SK-N-SH (cell line): ENCODE results near the gene KIF19. TPM values are rescaled to one million over a fixed set of nuclear protein-coding genes. Genes with fewer than 3 reads are reported as not detected.

Experiments used
- CTCF ChIA-PET: fragments of 300-600, 350-600 bp; formaldehyde crosslinking; extraction: SDS; loops from one replicate; lab custom pipeline; 2021; lab: Yijun Ruan, JAX
- POLR2A ChIA-PET: fragments of 350-600 bp; sonication (Branson Sonifier 250); formaldehyde crosslinking; extraction: SDS; loops from one replicate; lab custom pipeline; 2020; ENCODE audit warnings: antibody characterized with exemption, inconsistent platforms; lab: Yijun Ruan, JAX
- DNase-seq: peaks from one replicate; pipeline ENCODE4 v3.0.0; 2012
- H2AFZ ChIP-seq: fragments of 200-600 bp; sonication (generic); 2 replicates; pipeline ENCODE4 v1.8.1; 2016; ENCODE audit warnings: antibody characterized with exemption, mild to moderate bottlenecking, low read depth
- H3F3A ChIP-seq: fragments of 200-600 bp; sonication (generic); replicated peaks from 2 replicates; pipeline ENCODE3; 2016; ENCODE audit warnings: antibody characterized with exemption, mild to moderate bottlenecking; ENCODE audit not compliant: insufficient read depth
- H3K27ac ChIP-seq, 2 experiments: fragments of 200-500 bp in 1 of 2; fragments of 200-600 bp in 1 of 2; sonication (Bioruptor generic) in 1 of 2; sonication (generic), shearing (Covaris generic) in 1 of 2; 2 replicates each; pipeline versions ENCODE4 v1.5.1 to v1.6.1; 2014 to 2016; ENCODE audit warnings: low read depth in 2 of 2, inconsistent platforms in 1 of 2, low read length in 1 of 2, mild to moderate bottlenecking in 1 of 2, mixed read lengths in 1 of 2
- H3K27me3 ChIP-seq: fragments of 200-600 bp; sonication (generic), shearing (Covaris generic); 2 replicates; pipeline ENCODE4 v1.6.1; 2016; ENCODE audit warnings: mixed run types; ENCODE audit not compliant: insufficient read depth
- H3K36me3 ChIP-seq, 2 experiments: fragments of 200-500 bp in 1 of 2; fragments of 200-600 bp in 1 of 2; sonication (Bioruptor generic) in 1 of 2; sonication (generic) in 1 of 2; replicated peaks in 1 of 2; 2 replicates each; pipeline versions ENCODE3 to v1.5.1; 2014 to 2016; ENCODE audit warnings: low read length in 1 of 2, mild to moderate bottlenecking in 1 of 2; ENCODE audit not compliant: insufficient read depth in 2 of 2, control insufficient read depth in 1 of 2
- H3K4me1 ChIP-seq, 2 experiments: fragments of 200-500 bp in 1 of 2; fragments of 200-600 bp in 1 of 2; sonication (Bioruptor generic) in 1 of 2; sonication (generic), shearing (Covaris generic) in 1 of 2; 2 replicates each; pipeline versions ENCODE4 v1.5.1 to v1.6.1; 2014 to 2016; ENCODE audit warnings: low read depth in 1 of 2, low read length in 1 of 2, mixed run types in 1 of 2; ENCODE audit not compliant: insufficient read depth in 2 of 2, control insufficient read depth in 1 of 2
- H3K4me2 ChIP-seq: fragments of 200-600 bp; sonication (generic), shearing (Covaris generic); 2 replicates; pipeline ENCODE4 v1.6.1; 2017; ENCODE audit warnings: mixed run types
- H3K4me3 ChIP-seq, 2 experiments: fragments of 200-500 bp in 1 of 2; fragments of 200-600 bp in 1 of 2; sonication (Bioruptor generic) in 1 of 2; sonication (generic), shearing (Covaris generic) in 1 of 2; 2 replicates each; pipeline versions ENCODE4 v1.5.1 to v1.8.1; 2014 to 2016; ENCODE audit warnings: low read depth in 2 of 2, inconsistent platforms in 1 of 2, low read length in 1 of 2, mild to moderate bottlenecking in 1 of 2, mixed read lengths in 1 of 2, moderate library complexity in 1 of 2
- H3K79me2 ChIP-seq: fragments of 200-600 bp; sonication (generic); 2 replicates; pipeline ENCODE4 v1.8.1; 2017; ENCODE audit warnings: mild to moderate bottlenecking; ENCODE audit not compliant: insufficient read depth
- H3K9ac ChIP-seq: fragments of 200-600 bp; sonication (generic); 2 replicates; pipeline ENCODE4 v1.6.1; 2017; ENCODE audit warnings: mixed run types
- H3K9me2 ChIP-seq: fragments of 200-600 bp; sonication (generic); 2 replicates; pipeline ENCODE4 v1.6.1; 2017; ENCODE audit warnings: mixed run types
- H3K9me3 ChIP-seq: fragments of 200-600 bp; sonication (generic); 2 replicates; pipeline ENCODE4 v1.6.1; 2017; ENCODE audit warnings: mixed run types, mild to moderate bottlenecking, moderate library complexity
- H4K20me1 ChIP-seq: fragments of 200-600 bp; sonication (generic); 2 replicates; pipeline ENCODE4 v1.6.1; 2017; ENCODE audit warnings: mild to moderate bottlenecking, mixed run types; ENCODE audit not compliant: insufficient read depth
- CHD2 ChIP-seq: fragments of 150-350 bp; IDR thresholded peaks from 2 replicates; pipeline ENCODE4 v1.6.1; 2018; ENCODE audit warnings: low read length; ENCODE audit not compliant: partially characterized antibody
- ELF1 ChIP-seq: IDR thresholded peaks from 2 replicates; pipeline ENCODE4 v1.4.0; 2012
- EZH2phosphoT487 ChIP-seq: fragments of 200-600 bp; sonication (generic); IDR thresholded peaks from 2 replicates; pipeline ENCODE4 v1.6.1; 2017; ENCODE audit warnings: low read depth, mixed run types, mild to moderate bottlenecking, antibody characterized with exemption, moderate library complexity, borderline replicate concordance
- FOXM1 ChIP-seq: IDR thresholded peaks from 2 replicates; pipeline ENCODE4 v1.4.0; 2012; ENCODE audit warnings: low read depth, mild to moderate bottlenecking
- GATA2 ChIP-seq: sonication (generic); formaldehyde crosslinking; IDR thresholded peaks from 2 replicates; pipeline ENCODE4 v1.5.0; 2020; ENCODE audit warnings: mild to moderate bottlenecking, missing genetic modification reagents
- JUND ChIP-seq: IDR thresholded peaks from 2 replicates; pipeline ENCODE4 v1.4.0; 2012
- MAX ChIP-seq: IDR thresholded peaks from 2 replicates; pipeline ENCODE4 v1.4.0; 2012; ENCODE audit warnings: low read depth
- MXI1 ChIP-seq: IDR thresholded peaks from 2 replicates; pipeline ENCODE4 v1.6.1; 2012; ENCODE audit warnings: mild to moderate bottlenecking, low read depth, low read length, improper control_type of control experiment
- NFIC ChIP-seq: IDR thresholded peaks from 2 replicates; pipeline ENCODE4 v1.4.0; 2012; ENCODE audit warnings: borderline replicate concordance
- POLR2AphosphoS5 ChIP-seq: IDR thresholded peaks from 2 replicates; pipeline ENCODE4 v1.6.1; 2012; ENCODE audit warnings: low read depth, low read length
- RCOR1 ChIP-seq: fragments of 150-350 bp; IDR thresholded peaks from 2 replicates; pipeline ENCODE4 v1.6.1; 2017; ENCODE audit warnings: antibody characterized with exemption, low read length
- TAF1 ChIP-seq: IDR thresholded peaks from 2 replicates; pipeline ENCODE4 v1.6.1; 2012; ENCODE audit warnings: low read depth, mild to moderate bottlenecking, low read length, moderate library complexity, borderline replicate concordance
- TCF12 ChIP-seq: IDR thresholded peaks from 2 replicates; pipeline ENCODE4 v1.4.0; 2012
- USF2 ChIP-seq: fragments of 150-350 bp; IDR thresholded peaks from 2 replicates; pipeline ENCODE4 v1.6.1; 2017; ENCODE audit warnings: antibody characterized with exemption, low read length, low read depth, borderline replicate concordance
- WGBS: methylation state at CpG from one replicate; pipeline ENCODE4 v1.1.6; 2017; ENCODE audit warnings: low lambda C conversion rate; 5-methylcytosine and 5-hydroxymethylcytosine counted together
- polyA plus RNA-seq, 3 experiments: library from polyadenylated mRNA; depleted of rRNA; stranded (reverse); fragments of >200 nt; gene quantifications; 2 replicates each; pipeline ENCODE4 v1.2.3, GENCODE V29; 2012
- TF ChIP-seq, protein P1 (sequence below): IDR thresholded peaks from 2 replicates; pipeline ENCODE4; 2012
- TF ChIP-seq, protein P2 (sequence below): IDR thresholded peaks from 2 replicates; pipeline ENCODE4 v1.4.0; 2012; ENCODE audit warnings: low read depth, borderline replicate concordance
- TF ChIP-seq, protein P3 (sequence below): IDR thresholded peaks from 2 replicates; pipeline ENCODE4 v1.4.0; 2012; ENCODE audit warnings: low read depth, borderline replicate concordance

Gene KIF19
- polyA plus RNA-seq, 1 of the 3 experiments (the other 2 are of a cell fraction), result not detected

DNA sequence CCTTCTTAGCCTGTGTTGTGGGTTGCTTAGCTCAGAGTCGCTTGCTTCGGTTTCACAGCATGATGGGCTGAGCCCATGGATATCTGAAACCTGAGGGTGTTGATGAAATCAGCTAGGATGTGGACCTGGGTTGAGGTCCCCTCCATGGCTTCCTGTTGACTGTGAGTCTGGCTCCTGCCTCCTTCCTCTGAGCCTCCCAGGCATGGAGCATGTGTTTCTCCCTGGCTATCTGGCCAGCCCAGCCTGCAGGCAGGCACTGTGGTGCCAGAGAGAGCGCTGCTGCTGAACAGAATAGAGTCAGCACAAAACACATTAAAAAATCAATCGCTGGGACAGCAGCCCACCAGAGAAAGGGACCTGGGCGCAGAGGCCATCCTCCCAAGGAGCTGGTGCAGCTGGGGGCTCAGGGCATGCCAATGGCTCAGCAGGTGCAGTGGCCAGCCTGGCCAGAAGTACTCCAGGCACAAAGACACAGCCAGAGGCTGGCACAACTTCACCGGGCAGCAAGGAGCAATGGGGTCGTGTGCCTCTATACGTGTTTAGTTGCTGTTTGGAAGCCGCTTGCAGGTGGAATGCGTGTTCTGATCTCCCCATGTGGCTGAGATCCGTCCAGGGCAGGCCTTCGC, 77.6 kb downstream of the KIF19 start:
- Histone ChIP-seq H3F3A (no peaks in the 10 kb centered on the region), H3K79me2 (no peaks in the 10 kb centered on the region), H3K4me2 (no peak overlapping the region), H3K4me3 (no peak overlapping the region), H3K4me1 (peaks cover 0 to 6% of the 10 kb centered on the region in 2 experiments; a peak in 1 of 4 replicates), H3K9me2 (no peaks in the 10 kb centered on the region), H2AFZ (no peak overlapping the region), H3K27ac (no peak overlapping the region), H3K27me3 (no peaks in the 10 kb centered on the region), H3K9ac (no peak overlapping the region), H4K20me1 (no peaks in the 10 kb centered on the region), H3K9me3 (no peaks in the 10 kb centered on the region), H3K36me3 (no peaks in the 10 kb centered on the region)
- 40% methylated on average over 12 of the region's 12 CpGs for WGBS
- peak; percentile 65 for DNase-seq
- TF ChIP-seq GATA2 (CRISPR knock-in tag) (no peak), USF2 (no peak), TCF12 (no peak), EZH2phosphoT487 (no peak), JUND (no peak), NFIC (no peak), CHD2 (no peak), TAF1 (no peak), MXI1 (no peak), POLR2AphosphoS5 (no peak), FOXM1 (no peak)
- TF ChIP-seq, protein P1, sequence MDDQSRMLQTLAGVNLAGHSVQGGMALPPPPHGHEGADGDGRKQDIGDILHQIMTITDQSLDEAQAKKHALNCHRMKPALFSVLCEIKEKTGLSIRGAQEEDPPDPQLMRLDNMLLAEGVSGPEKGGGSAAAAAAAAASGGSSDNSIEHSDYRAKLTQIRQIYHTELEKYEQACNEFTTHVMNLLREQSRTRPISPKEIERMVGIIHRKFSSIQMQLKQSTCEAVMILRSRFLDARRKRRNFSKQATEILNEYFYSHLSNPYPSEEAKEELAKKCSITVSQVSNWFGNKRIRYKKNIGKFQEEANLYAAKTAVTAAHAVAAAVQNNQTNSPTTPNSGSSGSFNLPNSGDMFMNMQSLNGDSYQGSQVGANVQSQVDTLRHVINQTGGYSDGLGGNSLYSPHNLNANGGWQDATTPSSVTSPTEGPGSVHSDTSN, result no peak
- ChIA-PET POLR2A (interaction anchor here (0.6 kb wide), 1 partner anchor 97 kb away, joined by 4 read pairs; no protein-coding TSS in a partner anchor), CTCF (interaction anchor here (0.6 to 2.5 kb wide), 8 partner anchors 8 to 90 kb away, joined by 3 to 16 read pairs (median 4); no protein-coding TSS in a partner anchor)

GRCh38 chr17:74404218-74404617, 78.2 kb downstream of the KIF19 start:
- Histone ChIP-seq H3K4me2 (no peak overlapping the region), H3K9me2 (no peaks in the 10 kb centered on the region), H3K9ac (no peak overlapping the region), H3K27ac (no peak overlapping the region), H4K20me1 (no peaks in the 10 kb centered on the region), H3K4me1 (peaks cover 0 to 6% of the 10 kb centered on the region in 2 experiments; a peak in 1 of 4 replicates), H3K4me3 (no peak overlapping the region), H3K36me3 (no peaks in the 10 kb centered on the region), H3K27me3 (no peaks in the 10 kb centered on the region), H3F3A (no peaks in the 10 kb centered on the region), H3K79me2 (no peaks in the 10 kb centered on the region), H3K9me3 (no peaks in the 10 kb centered on the region), H2AFZ (no peak overlapping the region)
- CTCF ChIA-PET, result interaction anchor here (0.6 to 1.5 kb wide), 5 partner anchors 25 to 90 kb away, joined by 3 to 7 read pairs (median 4); no protein-coding TSS in a partner anchor
- WGBS, result 70% methylated on average over 6 of the region's 7 CpGs
- DNase-seq, result no peak
- POLR2A ChIA-PET, result interaction anchor here (0.6 kb wide), 1 partner anchor 97 kb away, joined by 4 read pairs; no protein-coding TSS in a partner anchor
- TF ChIP-seq, protein P2, sequence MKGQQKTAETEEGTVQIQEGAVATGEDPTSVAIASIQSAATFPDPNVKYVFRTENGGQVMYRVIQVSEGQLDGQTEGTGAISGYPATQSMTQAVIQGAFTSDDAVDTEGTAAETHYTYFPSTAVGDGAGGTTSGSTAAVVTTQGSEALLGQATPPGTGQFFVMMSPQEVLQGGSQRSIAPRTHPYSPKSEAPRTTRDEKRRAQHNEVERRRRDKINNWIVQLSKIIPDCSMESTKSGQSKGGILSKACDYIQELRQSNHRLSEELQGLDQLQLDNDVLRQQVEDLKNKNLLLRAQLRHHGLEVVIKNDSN, result no peak
- no peak for TF ChIP-seq USF2
- no peak for TF ChIP-seq MAX
- TF ChIP-seq, protein P1, result no peak
- TF ChIP-seq MXI1, result no peak
- TF ChIP-seq ELF1, result no peak
- no peak for TF ChIP-seq RCOR1
- TF ChIP-seq, protein P3, sequence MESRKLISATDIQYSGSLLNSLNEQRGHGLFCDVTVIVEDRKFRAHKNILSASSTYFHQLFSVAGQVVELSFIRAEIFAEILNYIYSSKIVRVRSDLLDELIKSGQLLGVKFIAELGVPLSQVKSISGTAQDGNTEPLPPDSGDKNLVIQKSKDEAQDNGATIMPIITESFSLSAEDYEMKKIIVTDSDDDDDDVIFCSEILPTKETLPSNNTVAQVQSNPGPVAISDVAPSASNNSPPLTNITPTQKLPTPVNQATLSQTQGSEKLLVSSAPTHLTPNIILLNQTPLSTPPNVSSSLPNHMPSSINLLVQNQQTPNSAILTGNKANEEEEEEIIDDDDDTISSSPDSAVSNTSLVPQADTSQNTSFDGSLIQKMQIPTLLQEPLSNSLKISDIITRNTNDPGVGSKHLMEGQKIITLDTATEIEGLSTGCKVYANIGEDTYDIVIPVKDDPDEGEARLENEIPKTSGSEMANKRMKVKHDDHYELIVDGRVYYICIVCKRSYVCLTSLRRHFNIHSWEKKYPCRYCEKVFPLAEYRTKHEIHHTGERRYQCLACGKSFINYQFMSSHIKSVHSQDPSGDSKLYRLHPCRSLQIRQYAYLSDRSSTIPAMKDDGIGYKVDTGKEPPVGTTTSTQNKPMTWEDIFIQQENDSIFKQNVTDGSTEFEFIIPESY, result no peak
